ENCODE results near the gene RIT1.

DNA sequence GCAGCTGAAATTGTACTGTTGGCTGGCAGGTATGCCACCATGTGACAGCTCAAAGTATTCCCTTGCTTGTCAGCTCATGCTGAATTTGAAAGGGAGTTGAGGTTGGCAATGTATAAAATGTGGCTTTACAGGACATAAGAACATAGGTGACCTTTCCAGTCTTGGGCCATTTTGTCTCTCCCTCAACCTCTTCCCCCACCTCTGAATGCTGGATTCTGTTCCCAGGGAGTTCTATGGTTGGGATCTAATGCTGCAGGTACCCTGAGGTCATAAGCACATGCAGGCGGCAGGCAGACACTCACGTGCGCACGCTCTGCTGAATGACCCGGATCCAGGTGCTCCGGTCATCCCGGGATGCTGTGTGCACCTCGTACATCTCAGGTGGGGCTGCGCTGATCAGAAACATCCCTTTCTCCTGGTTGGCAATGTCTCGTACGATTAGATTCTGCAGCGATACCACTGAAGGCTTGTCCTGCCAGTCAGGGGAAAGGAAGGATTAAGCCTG lies 46.3 kb upstream of the RIT1 start:
- TF ChIP-seq CTCF (conservative IDR thresholded peaks at IDR 0.05) (no peak), EZH2 (IDR thresholded peaks at IDR 0.05; ENCODE audit: low read depth) (no peak)

Measured in PC-9 (cell line).